K562 (cell line): ENCODE measurements around the gene SMIM41. TPM values are rescaled to one million over a fixed set of nuclear protein-coding genes. Genes with fewer than 3 reads are reported as not detected.

Source experiments
- ELF1 ChIP-seq: fragments of 200-800 bp; sonication (Bioruptor generic); IDR thresholded peaks from 2 replicates; pipeline ENCODE4 v1.6.1; 2016; ENCODE audit warnings: missing genetic modification characterization, missing compliant biosample characterization
- MGA ChIP-seq: fragments of 450-650 bp; IDR thresholded peaks from 2 replicates; pipeline ENCODE4 v1.6.1; 2016; ENCODE audit warnings: mild to moderate bottlenecking, moderate library complexity
- PHF20 ChIP-seq: fragments of 450-650 bp; IDR thresholded peaks from 2 replicates; pipeline ENCODE4 v1.6.1; 2018; ENCODE audit not compliant: partially characterized antibody
- SOX6 ChIP-seq: fragments of 450-650 bp; IDR thresholded peaks from 2 replicates; pipeline ENCODE4 v1.6.1; 2014; ENCODE audit warnings: mild to moderate bottlenecking
- ZBTB1 ChIP-seq: sonication (generic); formaldehyde crosslinking; IDR thresholded peaks from 2 replicates; pipeline ENCODE4 v1.8.1; 2023; ENCODE audit warnings: missing genetic modification reagents, low read depth, mild to moderate bottlenecking, borderline replicate concordance
- ZFX ChIP-seq: sonication (generic); formaldehyde crosslinking; IDR thresholded peaks from 2 replicates; pipeline ENCODE4 v1.8.0; 2022; ENCODE audit warnings: mild to moderate bottlenecking, missing genetic modification reagents, moderate library complexity
- polyA plus RNA-seq, 8 experiments: library from polyadenylated mRNA; depleted of rRNA in 4 of 8; stranded (reverse) in 5 of 8; unstranded in 3 of 8; fragments of >200 nt; fragmentation: Nextera tagmentation in 2 of 8; fragmentation: Illumina TruSeq in 1 of 8; extraction: Ambion mirVana in 2 of 8; extraction: Trizol in 1 of 8; gene quantifications; 2 replicates each; pipeline versions ENCODE4 v1.2.1 to v1.2.3, GENCODE V29; 2011 to 2014; ENCODE audit warnings: inconsistent platforms in 1 of 8, missing spikeins in 1 of 8
- total RNA-seq, 7 experiments: library from RNA; depleted of rRNA in 6 of 7; stranded (reverse); fragments of >200 nt in 6 of 7; fragmentation: Illumina TruSeq in 2 of 7; extraction: Trizol in 2 of 7; gene quantifications; 2 replicates each; pipeline versions ENCODE4 v1.2.1 to v1.2.3, GENCODE V29; 2011 to 2021; ENCODE audit warnings: low replicate concordance in 1 of 7

Gene SMIM41
- total and polyA plus RNA-seq, 9 of the 15 experiments (the other 6 are each of a cell fraction or from before 2014, with no cell fraction given), result not detected

- TF ChIP-seq MGA (0 out of 2 replicates have a peak, but pooled peaks have one; percentile 16), PHF20 (peak; percentile 0), ELF1 (tag) (0 out of 2 replicates have a peak, but pooled peaks have one; percentile 33), ZBTB1 (CRISPR knock-in tag) (no peak), SOX6 (no peak), ZFX (peak; percentile 51; the same call in 1 of the 2 replicates)
Measured at GRCh38 chr12:52033446-52034140, 45.9 kb upstream of the SMIM41 start (continued).
